SK-N-MC (cell line): ENCODE measurements around the gene TMEM242.

Source experiments
- DNase-seq: peaks from one replicate; pipeline ENCODE4 v3.0.0-alpha.2; 2011; ENCODE audit warnings: low read depth, low spot score
- H3K27ac ChIP-seq: fragments of 200-600 bp; sonication (generic); 2 replicates; pipeline ENCODE4 v1.5.1; 2016; ENCODE audit warnings: mixed run types
- H3K36me3 ChIP-seq: fragments of 200-600 bp; sonication (generic); 2 replicates; pipeline ENCODE4 v1.6.1; 2017; ENCODE audit warnings: antibody characterized with exemption, low read length, mixed read lengths; ENCODE audit not compliant: insufficient read depth
- H3K4me3 ChIP-seq: fragments of 200-600 bp; sonication (generic); 2 replicates; pipeline ENCODE4 v1.5.1; 2016
- H3K9ac ChIP-seq: fragments of 200-600 bp; sonication (generic); 2 replicates; pipeline ENCODE4 v1.8.0; 2017; ENCODE audit warnings: mixed run types, mixed read lengths; ENCODE audit not compliant: insufficient read length
- H3K9me3 ChIP-seq: fragments of 200-600 bp; sonication (generic); 2 replicates; pipeline ENCODE4 v1.6.1; 2017; ENCODE audit warnings: low read depth, mild to moderate bottlenecking, antibody characterized with exemption, low read length, moderate library complexity, mixed read lengths
- EZH2 ChIP-seq: fragments of 200-600 bp; sonication (generic); IDR thresholded peaks from one replicate; pipeline ENCODE4 v1.6.1; 2017; ENCODE audit warnings: antibody characterized with exemption
- FOXP2 ChIP-seq: optimal IDR thresholded peaks from 2 replicates; pipeline ENCODE3; 2011; ENCODE audit warnings: mild to moderate bottlenecking, moderate library complexity; ENCODE audit not compliant: insufficient read depth; ENCODE audit errors: extremely low read length, control extremely low read depth
- POLR2AphosphoS5 ChIP-seq: IDR thresholded peaks from 2 replicates; pipeline ENCODE4 v1.6.1; 2012; ENCODE audit warnings: mild to moderate bottlenecking, low read depth, low read length, borderline replicate concordance

Gene TMEM242

GRCh38 chr6:157300006-157300405, 23.3 kb downstream of the TMEM242 start:
- Histone ChIP-seq H3K9ac (no peak overlapping the region), H3K4me3 (no peak overlapping the region), H3K36me3 (no peaks in the 10 kb centered on the region; the same call in 1 of the 2 replicates), H3K27ac (no peak overlapping the region), H3K9me3 (no peaks in the 10 kb centered on the region)
- no peak for TF ChIP-seq POLR2AphosphoS5
- no peak for TF ChIP-seq FOXP2
- TF ChIP-seq EZH2: no peak
- DNase-seq: no peak

GRCh38 chr6:157298216-157298724, 25.0 kb downstream of the TMEM242 start:
- no peak overlapping the region for H3K4me3 ChIP-seq
- DNase-seq: no peak
- TF ChIP-seq EZH2: no peak
- no peak for TF ChIP-seq POLR2AphosphoS5
- TF ChIP-seq FOXP2: no peak
- H3K9me3 ChIP-seq: no peaks in the 10 kb centered on the region
- H3K9ac ChIP-seq: no peak overlapping the region
- no peaks in the 10 kb centered on the region; the same call in 1 of the 2 replicates for H3K36me3 ChIP-seq
- no peak overlapping the region for H3K27ac ChIP-seq

- Histone ChIP-seq H3K27ac (no peak overlapping the region), H3K4me3 (no peak overlapping the region), H3K36me3 (peaks cover 4% of the 10 kb centered on the region; the same call in 1 of the 2 replicates), H3K9ac (no peak overlapping the region), H3K9me3 (no peaks in the 10 kb centered on the region)
- TF ChIP-seq FOXP2 (no peak), POLR2AphosphoS5 (no peak), EZH2 (no peak)
- DNase-seq: no peak
Measured at GRCh38 chr6:157294654-157295053, 28.7 kb downstream of the TMEM242 start.

- TF ChIP-seq EZH2 (no peak), FOXP2 (no peak), POLR2AphosphoS5 (no peak)
- Histone ChIP-seq H3K4me3 (no peak overlapping the region), H3K27ac (no peak overlapping the region), H3K36me3 (peaks cover 4% of the 10 kb centered on the region; the same call in 1 of the 2 replicates), H3K9ac (no peak overlapping the region), H3K9me3 (no peaks in the 10 kb centered on the region)
- DNase-seq: no peak
Measured at GRCh38 chr6:157293780-157294179, 29.5 kb downstream of the TMEM242 start.

GRCh38 chr6:157292202-157292601, 31.1 kb downstream of the TMEM242 start:
- TF ChIP-seq FOXP2 (no peak), EZH2 (no peak), POLR2AphosphoS5 (no peak)
- Histone ChIP-seq H3K27ac (no peak overlapping the region), H3K4me3 (no peak overlapping the region), H3K9ac (no peak overlapping the region), H3K36me3 (peaks cover 4% of the 10 kb centered on the region; the same call in 1 of the 2 replicates), H3K9me3 (no peaks in the 10 kb centered on the region)
- no peak for DNase-seq

- H3K4me3 ChIP-seq: no peak overlapping the region
- TF ChIP-seq EZH2 (no peak), FOXP2 (no peak), POLR2AphosphoS5 (no peak)
- H3K36me3 ChIP-seq: peaks cover 4% of the 10 kb centered on the region; the same call in 1 of the 2 replicates
- H3K9me3 ChIP-seq: no peaks in the 10 kb centered on the region
- H3K9ac ChIP-seq: no peak overlapping the region
- DNase-seq: no peak
- H3K27ac ChIP-seq: no peak overlapping the region
Measured at GRCh38 chr6:157291356-157291755, 32.0 kb downstream of the TMEM242 start.

GRCh38 chr6:157290797-157291196, 32.5 kb downstream of the TMEM242 start:
- Histone ChIP-seq H3K9me3 (no peaks in the 10 kb centered on the region), H3K9ac (no peak overlapping the region), H3K27ac (no peak overlapping the region), H3K4me3 (no peak overlapping the region), H3K36me3 (peaks cover 4% of the 10 kb centered on the region; the same call in 1 of the 2 replicates)
- DNase-seq: no peak
- TF ChIP-seq POLR2AphosphoS5 (no peak), EZH2 (no peak), FOXP2 (no peak)

- Histone ChIP-seq H3K27ac (no peak overlapping the region), H3K36me3 (peaks cover 4% of the 10 kb centered on the region; the same call in 1 of the 2 replicates), H3K9me3 (no peaks in the 10 kb centered on the region), H3K4me3 (no peak overlapping the region), H3K9ac (no peak overlapping the region)
- TF ChIP-seq POLR2AphosphoS5: no peak
- no peak for TF ChIP-seq FOXP2
- no peak for TF ChIP-seq EZH2
- no peak for DNase-seq
Measured at GRCh38 chr6:157289764-157290163, 33.6 kb downstream of the TMEM242 start.

GRCh38 chr6:157288575-157288974, 34.7 kb downstream of the TMEM242 start:
- TF ChIP-seq EZH2: no peak
- no peak for TF ChIP-seq POLR2AphosphoS5
- TF ChIP-seq FOXP2: no peak
- Histone ChIP-seq H3K9me3 (no peaks in the 10 kb centered on the region), H3K9ac (no peak overlapping the region)

More at GRCh38 chr6:157288575-157288974, 34.7 kb downstream of the TMEM242 start:
- Histone ChIP-seq H3K36me3 (peaks cover 4% of the 10 kb centered on the region; the same call in 1 of the 2 replicates), H3K4me3 (no peak overlapping the region), H3K27ac (no peak overlapping the region)
- DNase-seq: no peak
